ENCODE data around the gene PRKCG. TPM values are rescaled to one million over a fixed set of nuclear protein-coding genes. Genes with fewer than 3 reads are reported as not detected.
A peak's percentile ranks its signal among the peaks of the same experiment; 100 is the strongest.

The PRKCG gene
- total RNA-seq, 1 experiment from 2014 or later = not detected

- in situ Hi-C loops (cut with HindIII; ENCODE audit: low pct_unique_long_range_greater_than_20kb, low sequenced_read_pairs) = no loop called here
- no peak for DNase-seq (ENCODE audit: low read depth, low spot score)
These were observed 1.7 kb downstream of the PRKCG start for GRCh38 chr19:53883741-53884140.

GRCh38 chr19:53884256-53884655 is 2.3 kb downstream of the PRKCG start:
- in situ Hi-C loops (cut with HindIII; ENCODE audit: low pct_unique_long_range_greater_than_20kb, low sequenced_read_pairs) = no loop called here
- no peak for DNase-seq (ENCODE audit: low read depth, low spot score)

GRCh38 chr19:53885036-53885435 is 3.0 kb downstream of the PRKCG start:
- in situ Hi-C loops (cut with HindIII; ENCODE audit: low pct_unique_long_range_greater_than_20kb, low sequenced_read_pairs) = no loop called here
- DNase-seq (ENCODE audit: low read depth, low spot score) = no peak

GRCh38 chr19:53892301-53892980 is 10.4 kb downstream of the PRKCG start:
- in situ Hi-C loops (cut with HindIII; ENCODE audit: low pct_unique_long_range_greater_than_20kb, low sequenced_read_pairs) = no loop called here
- no peak for DNase-seq (ENCODE audit: low read depth, low spot score)

GRCh38 chr19:53892981-53893325 is 11.0 kb downstream of the PRKCG start:
- in situ Hi-C loops (cut with HindIII; ENCODE audit: low pct_unique_long_range_greater_than_20kb, low sequenced_read_pairs) = no loop called here
- peak; percentile 35 for DNase-seq (ENCODE audit: low read depth, low spot score)

GRCh38 chr19:53894707-53895106 is 12.7 kb downstream of the PRKCG start:
- in situ Hi-C loops (cut with HindIII; ENCODE audit: low pct_unique_long_range_greater_than_20kb, low sequenced_read_pairs) = no loop called here
- no peak for DNase-seq (ENCODE audit: low read depth, low spot score)

GRCh38 chr19:53896682-53897081 is 14.7 kb downstream of the PRKCG start:
- in situ Hi-C loops (cut with HindIII; ENCODE audit: low pct_unique_long_range_greater_than_20kb, low sequenced_read_pairs) = no loop called here
- DNase-seq (ENCODE audit: low read depth, low spot score) = no peak

- in situ Hi-C loops (cut with HindIII; ENCODE audit: low pct_unique_long_range_greater_than_20kb, low sequenced_read_pairs) = no loop called here
- no peak for DNase-seq (ENCODE audit: low read depth, low spot score)
These were observed 15.5 kb downstream of the PRKCG start for GRCh38 chr19:53897459-53897858.

GRCh38 chr19:53898166-53898565 is 16.2 kb downstream of the PRKCG start:
- in situ Hi-C loops (cut with HindIII; ENCODE audit: low pct_unique_long_range_greater_than_20kb, low sequenced_read_pairs) = no loop called here
- DNase-seq (ENCODE audit: low read depth, low spot score) = no peak

GRCh38 chr19:53898636-53899341 is 16.8 kb downstream of the PRKCG start:
- peak; percentile 28 for DNase-seq (ENCODE audit: low read depth, low spot score)
- in situ Hi-C loops (cut with HindIII; ENCODE audit: low pct_unique_long_range_greater_than_20kb, low sequenced_read_pairs) = no loop called here

- in situ Hi-C loops (cut with HindIII; ENCODE audit: low pct_unique_long_range_greater_than_20kb, low sequenced_read_pairs) = no loop called here
- DNase-seq (ENCODE audit: low read depth, low spot score) = no peak
These were observed 18.3 kb downstream of the PRKCG start for GRCh38 chr19:53900191-53900860.

GRCh38 chr19:53903055-53903680 is 21.2 kb downstream of the PRKCG start:
- in situ Hi-C loops (cut with HindIII; ENCODE audit: low pct_unique_long_range_greater_than_20kb, low sequenced_read_pairs) = no loop called here
- DNase-seq (ENCODE audit: low read depth, low spot score) = no peak

GRCh38 chr19:53904909-53905308 is 22.9 kb downstream of the PRKCG start:
- in situ Hi-C loops (cut with HindIII; ENCODE audit: low pct_unique_long_range_greater_than_20kb, low sequenced_read_pairs) = no loop called here
- DNase-seq (ENCODE audit: low read depth, low spot score) = no peak

- in situ Hi-C loops (cut with HindIII; ENCODE audit: low pct_unique_long_range_greater_than_20kb, low sequenced_read_pairs) = no loop called here
- DNase-seq (ENCODE audit: low read depth, low spot score) = no peak
These were observed 23.8 kb downstream of the PRKCG start for GRCh38 chr19:53905787-53906186.

GRCh38 chr19:53906211-53907192 is 24.5 kb downstream of the PRKCG start:
- no peak for DNase-seq (ENCODE audit: low read depth, low spot score)
- in situ Hi-C loops (cut with HindIII; ENCODE audit: low pct_unique_long_range_greater_than_20kb, low sequenced_read_pairs) = no loop called here

- DNase-seq (ENCODE audit: low read depth, low spot score) = no peak
- in situ Hi-C loops (cut with HindIII; ENCODE audit: low pct_unique_long_range_greater_than_20kb, low sequenced_read_pairs) = no loop called here
These were observed 25.2 kb downstream of the PRKCG start for GRCh38 chr19:53907193-53907581.

- in situ Hi-C loops (cut with HindIII; ENCODE audit: low pct_unique_long_range_greater_than_20kb, low sequenced_read_pairs) = no loop called here
- DNase-seq (ENCODE audit: low read depth, low spot score) = no peak
These were observed 25.7 kb downstream of the PRKCG start for GRCh38 chr19:53907690-53908089.
